GM19395 (cell line): ENCODE results near the gene PLCG1.

Experiments
- ATAC-seq: cut with Tn5 transposase; IDR thresholded peaks from one replicate; pipeline ENCODE4 v1.9.1; 2021; ENCODE audit warnings: mild to moderate bottlenecking, moderate library complexity; ENCODE audit not compliant: unreplicated experiment

Gene PLCG1

GRCh38 chr20:41176711-41177552, 39.6 kb downstream of the PLCG1 start:
- no peak for ATAC-seq

DNA sequence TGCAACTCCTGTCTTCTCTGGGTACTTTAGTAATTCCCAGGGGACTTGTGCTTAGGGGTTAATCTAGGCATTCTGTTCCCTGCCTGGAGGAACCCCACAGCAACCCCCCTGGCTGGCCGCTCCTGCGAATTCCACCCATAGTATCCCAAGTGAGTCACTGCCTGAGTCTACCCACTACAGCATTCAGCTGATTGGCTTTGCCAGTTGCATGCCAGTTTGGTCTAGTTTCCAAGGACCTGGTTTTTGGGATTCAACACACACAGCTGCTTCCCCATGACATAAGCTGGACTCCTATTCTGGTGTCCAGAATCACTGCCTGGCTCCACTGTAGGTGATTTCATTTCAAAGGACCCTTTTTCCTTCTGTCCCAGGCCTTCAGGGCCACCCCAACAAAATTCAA, 40.3 kb downstream of the PLCG1 start:
- ATAC-seq, result no peak

DNA sequence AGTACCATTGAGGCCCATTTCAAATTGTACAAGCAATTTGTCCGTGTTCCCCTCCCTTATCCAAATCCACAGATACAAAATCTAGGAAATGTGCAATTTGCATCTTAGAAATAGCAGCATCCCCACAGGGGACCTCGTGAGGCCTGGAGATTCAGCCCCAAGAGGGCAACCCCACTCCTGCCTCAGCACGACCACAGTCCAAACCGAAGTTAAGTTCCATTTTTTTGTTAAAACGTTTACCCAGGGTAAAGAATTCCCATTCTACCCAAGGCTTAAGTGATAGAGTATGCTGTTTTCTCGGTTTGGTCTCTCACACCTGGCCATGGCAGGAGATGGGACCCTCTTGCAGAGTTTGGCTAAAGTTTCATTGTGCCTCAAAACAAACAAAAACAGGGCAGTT, 41.2 kb downstream of the PLCG1 start:
- no peak for ATAC-seq

GRCh38 chr20:41178904-41179432, 41.6 kb downstream of the PLCG1 start:
- no peak for ATAC-seq

DNA sequence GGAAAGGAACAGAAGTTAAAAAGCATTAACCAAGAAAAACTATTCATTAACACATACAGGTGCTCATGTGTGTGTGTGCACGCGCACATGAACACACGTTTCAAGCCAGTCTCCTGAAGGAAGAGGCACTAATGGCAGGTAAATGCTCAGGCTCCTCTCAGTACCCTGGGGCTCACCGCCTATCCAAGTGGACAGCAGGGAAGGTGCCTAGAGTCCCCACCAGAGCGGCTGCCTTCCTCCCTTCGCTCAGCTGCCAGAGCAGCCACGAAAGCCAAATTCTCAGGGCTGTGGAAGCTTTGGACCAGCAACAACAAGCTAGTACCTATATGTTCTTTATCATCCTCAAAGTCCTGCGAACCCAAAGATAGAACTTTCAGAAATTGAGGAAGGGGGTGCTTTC, 42.6 kb downstream of the PLCG1 start:
- no peak for ATAC-seq

DNA sequence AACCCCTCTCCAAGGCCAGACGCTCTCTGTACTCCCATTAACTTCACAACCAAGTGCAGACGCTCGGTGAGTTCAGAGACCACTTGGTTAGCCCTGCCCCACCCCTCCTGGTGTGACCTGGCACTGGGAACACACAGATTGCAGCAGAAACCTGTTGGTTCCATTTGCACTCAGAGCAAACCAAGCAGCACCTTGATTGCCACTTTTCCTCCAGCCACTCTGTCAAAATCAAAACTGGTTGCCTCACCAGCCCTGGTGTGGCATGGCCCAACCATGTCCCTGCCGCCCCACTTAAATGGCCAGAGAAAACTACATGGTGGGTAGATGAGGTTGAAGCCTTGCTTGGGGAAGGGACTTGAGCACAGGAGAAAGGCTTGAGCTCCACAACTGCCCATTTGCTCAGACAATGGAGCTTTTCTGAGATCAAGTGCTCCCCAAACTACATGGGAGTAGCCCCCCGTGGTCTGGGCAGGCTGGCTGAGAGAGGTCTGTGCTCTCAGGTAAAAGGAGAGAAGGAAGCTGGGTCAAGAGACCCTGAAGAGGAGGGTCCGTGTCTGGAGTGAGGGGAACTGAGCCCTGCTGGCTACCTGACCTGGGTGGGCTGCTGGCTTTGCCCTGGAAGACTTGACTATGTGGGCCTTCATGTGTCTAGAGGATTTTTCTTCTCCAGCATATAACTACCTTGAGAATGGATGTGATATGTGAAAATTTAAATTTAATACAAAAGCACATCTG, 43.4 kb downstream of the PLCG1 start:
- ATAC-seq, result no peak

- no peak for ATAC-seq
Observed at GRCh38 chr20:41181567-41181966, 44.2 kb downstream of the PLCG1 start.

DNA sequence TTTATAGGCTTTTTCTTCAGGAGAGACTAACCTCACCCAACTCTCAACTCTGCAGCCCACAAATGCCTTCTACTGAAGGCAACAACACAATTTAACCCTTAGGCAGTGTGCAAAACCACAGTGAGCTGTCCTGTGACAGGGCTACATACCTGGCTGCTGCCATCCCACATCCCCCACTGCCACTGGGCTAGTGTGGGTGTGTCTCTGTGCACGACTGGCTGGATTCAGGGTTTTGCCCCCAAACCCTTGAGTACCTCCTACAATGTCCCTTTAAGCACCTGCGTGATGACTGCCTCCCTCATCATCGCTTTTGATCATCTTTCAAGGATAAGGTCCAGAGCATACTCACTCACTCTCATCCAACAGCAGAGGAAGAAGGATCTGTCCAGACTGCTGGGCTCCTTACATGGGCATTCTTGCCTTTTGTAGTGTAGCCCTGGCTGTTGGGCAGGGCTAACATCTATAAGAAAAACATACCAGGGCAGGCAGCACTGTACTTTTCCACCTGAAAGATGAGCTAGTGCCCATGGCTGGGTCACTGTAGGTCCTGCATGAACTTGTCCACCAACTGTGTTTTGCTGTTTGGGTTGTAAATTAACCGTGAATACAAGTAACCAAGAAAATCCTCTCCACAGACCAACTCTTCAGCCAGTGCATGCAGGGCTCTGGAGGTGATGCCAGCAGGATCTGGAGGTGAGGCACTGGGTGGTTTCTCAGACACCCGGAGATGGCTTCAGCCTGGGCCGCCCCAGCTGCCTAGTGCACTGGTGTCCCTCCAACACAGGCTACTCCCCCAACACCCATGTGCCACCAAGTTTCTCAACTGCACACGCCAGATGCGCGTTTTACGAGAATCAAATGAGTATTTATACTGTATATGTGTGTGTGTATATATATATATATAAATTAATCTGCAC, 45.2 kb downstream of the PLCG1 start:
- no peak for ATAC-seq

GRCh38 chr20:41183391-41183790, 46.0 kb downstream of the PLCG1 start:
- ATAC-seq, result no peak

GRCh38 chr20:41183831-41184230, 46.5 kb downstream of the PLCG1 start:
- ATAC-seq, result no peak

- ATAC-seq, result no peak
Observed at GRCh38 chr20:41185013-41185757, 47.8 kb downstream of the PLCG1 start.

GRCh38 chr20:41187668-41188067, 50.3 kb downstream of the PLCG1 start:
- no peak for ATAC-seq

- ATAC-seq, result no peak
Observed at GRCh38 chr20:41191562-41192500, 54.5 kb downstream of the PLCG1 start.

DNA sequence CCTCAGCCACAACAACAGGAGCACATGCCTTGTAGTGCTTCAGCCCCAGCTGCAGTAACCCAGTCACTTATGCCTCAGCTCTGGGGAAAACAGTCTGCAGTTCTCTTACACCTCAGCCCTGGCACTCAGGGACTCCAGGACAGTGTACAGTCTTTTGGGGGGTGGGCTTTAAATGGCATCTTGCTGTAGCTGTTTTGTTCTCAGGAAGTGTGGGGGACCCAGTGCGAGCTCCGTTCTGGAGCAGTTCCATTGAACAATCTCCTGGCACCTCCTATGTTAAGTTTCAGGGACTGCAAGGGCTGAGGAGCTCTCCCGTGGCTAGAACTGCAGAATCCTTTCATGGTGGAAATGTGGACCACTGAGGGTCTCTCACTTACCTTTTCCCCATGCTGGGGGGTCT, 55.2 kb downstream of the PLCG1 start:
- ATAC-seq, result no peak

GRCh38 chr20:41196653-41197225, 59.4 kb downstream of the PLCG1 start:
- ATAC-seq, result no peak

GRCh38 chr20:41198443-41198842, 61.1 kb downstream of the PLCG1 start:
- ATAC-seq, result no peak

DNA sequence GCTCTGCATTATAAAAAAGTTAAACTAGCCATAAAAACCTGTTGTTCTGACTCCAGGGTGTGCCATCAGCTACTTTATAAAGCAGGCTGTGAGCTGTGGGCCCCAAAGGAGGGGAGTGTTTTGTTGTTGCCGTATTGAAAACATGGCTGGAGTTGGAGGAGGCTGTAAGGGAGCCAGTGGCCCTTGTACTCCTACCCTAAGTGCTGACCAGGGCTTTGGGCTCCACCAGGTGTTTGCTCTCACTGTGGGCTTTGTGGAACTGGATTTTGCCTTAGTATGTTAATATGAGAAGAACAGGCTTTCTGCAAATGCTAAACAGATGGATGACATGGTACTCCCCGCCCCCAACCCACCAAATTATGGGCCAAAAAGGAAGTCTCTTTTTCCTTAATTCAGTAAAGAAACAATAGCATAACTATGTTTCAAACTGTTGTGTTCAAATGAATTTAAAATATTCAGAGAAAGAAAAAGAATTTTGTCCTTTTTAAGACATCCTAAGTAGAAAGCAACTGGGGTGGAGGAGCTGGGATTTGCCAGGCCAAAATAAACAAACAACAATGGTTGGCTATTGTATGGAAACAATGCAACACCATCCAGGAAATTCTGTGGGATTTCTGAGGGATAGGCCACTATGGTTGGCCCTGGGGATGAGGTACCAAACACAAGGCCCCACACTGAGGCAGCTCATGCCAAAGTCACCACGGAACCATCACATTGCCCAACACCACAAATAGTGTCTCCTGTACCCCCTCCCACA, 63.3 kb downstream of the PLCG1 start:
- ATAC-seq, result no peak

GRCh38 chr20:41201760-41202159, 64.4 kb downstream of the PLCG1 start:
- ATAC-seq, result no peak
